HG03457 (cell line): ENCODE results near the gene DUOX1.

Source experiments
- ATAC-seq: cut with Tn5 transposase; IDR thresholded peaks from one replicate; pipeline ENCODE4 v1.9.1; 2021; ENCODE audit warnings: moderate number of reproducible peaks; ENCODE audit not compliant: unreplicated experiment

The DUOX1 gene

GRCh38 chr15:45105586-45105985 is 24.2 kb upstream of the DUOX1 start:
- no peak for ATAC-seq

- ATAC-seq, result no peak
Observed at GRCh38 chr15:45106002-45106790, 23.6 kb upstream of the DUOX1 start.

GRCh38 chr15:45107941-45108630 is 21.7 kb upstream of the DUOX1 start:
- ATAC-seq, result no peak

- no peak for ATAC-seq
Observed at GRCh38 chr15:45110256-45110820, 19.5 kb upstream of the DUOX1 start.

- ATAC-seq, result no peak
Observed at GRCh38 chr15:45111390-45112142, 18.2 kb upstream of the DUOX1 start.

GRCh38 chr15:45112143-45112590 is 17.6 kb upstream of the DUOX1 start:
- no peak for ATAC-seq

- ATAC-seq, result no peak
Observed at GRCh38 chr15:45112591-45113379, 17.0 kb upstream of the DUOX1 start.

- ATAC-seq, result no peak
Observed at GRCh38 chr15:45113380-45113990, 16.3 kb upstream of the DUOX1 start.

GRCh38 chr15:45114076-45114750 is 15.6 kb upstream of the DUOX1 start, which contains the start of the genes DUOX2 and DUOXA2:
DUOX2 (minus strand) TSS chr15:45114172; CDS start chr15:45113411, 761 bp downstream.
DUOXA2 (plus strand) TSS chr15:45114326; CDS start chr15:45114606, 280 bp downstream.
- no peak for ATAC-seq

GRCh38 chr15:45114751-45115085 is 15.1 kb upstream of the DUOX1 start:
- ATAC-seq, result no peak

GRCh38 chr15:45115312-45115820 is 14.4 kb upstream of the DUOX1 start:
- ATAC-seq, result no peak

- ATAC-seq, result no peak
Observed at GRCh38 chr15:45116006-45116481, 13.8 kb upstream of the DUOX1 start.

GRCh38 chr15:45116482-45117307 is 13.1 kb upstream of the DUOX1 start:
- no peak for ATAC-seq

- ATAC-seq, result no peak
Observed at GRCh38 chr15:45117308-45118130, 12.3 kb upstream of the DUOX1 start.

- ATAC-seq, result peak; percentile 84
Observed at GRCh38 chr15:45118131-45118588, 11.6 kb upstream of the DUOX1 start.

GRCh38 chr15:45118996-45119395 is 10.8 kb upstream of the DUOX1 start:
- ATAC-seq, result no peak
